HG02610 (cell line): ENCODE data around the gene LMLN.
"Not testable (repeated sequence)": the region's sequence is repeated elsewhere in the genome, so short reads cannot be mapped to it uniquely, and the experiment has no call there.

Source experiments
- ATAC-seq: cut with Tn5 transposase; IDR thresholded peaks from one replicate; pipeline ENCODE4 v1.9.1; 2021; ENCODE audit warnings: mild to moderate bottlenecking, moderate library complexity; ENCODE audit not compliant: unreplicated experiment

The LMLN gene

GRCh38 chr3:198025644-198026043, 65.6 kb downstream of the LMLN start:
- ATAC-seq: no peak

GRCh38 chr3:198026620-198027019, 66.6 kb downstream of the LMLN start:
- no peak for ATAC-seq

GRCh38 chr3:198027045-198027798, 67.2 kb downstream of the LMLN start:
- ATAC-seq: no peak

GRCh38 chr3:198027799-198028390, 67.9 kb downstream of the LMLN start:
- no peak for ATAC-seq

GRCh38 chr3:198028718-198029117, 68.7 kb downstream of the LMLN start:
- no peak for ATAC-seq

GRCh38 chr3:198030125-198030524, 70.1 kb downstream of the LMLN start:
- ATAC-seq: no peak

GRCh38 chr3:198030726-198031125, 70.7 kb downstream of the LMLN start:
- no peak for ATAC-seq

GRCh38 chr3:198032039-198032936, 72.3 kb downstream of the LMLN start:
- ATAC-seq: no peak

- ATAC-seq: no peak
These were observed 83.1 kb downstream of the LMLN start for GRCh38 chr3:198043119-198043518.

- no peak for ATAC-seq
These were observed 86.3 kb downstream of the LMLN start for GRCh38 chr3:198046120-198046857.

GRCh38 chr3:198048445-198048844, 88.4 kb downstream of the LMLN start:
- no peak for ATAC-seq

- ATAC-seq: no peak
These were observed 91.8 kb downstream of the LMLN start for GRCh38 chr3:198051836-198052235.

- not testable (repeated sequence) for ATAC-seq
These were observed 93.4 kb downstream of the LMLN start for GRCh38 chr3:198053462-198053861.

- ATAC-seq: no peak
These were observed 101.4 kb downstream of the LMLN start for GRCh38 chr3:198061119-198062067.

- ATAC-seq: no peak
These were observed 102.0 kb downstream of the LMLN start for GRCh38 chr3:198062068-198062465.

- ATAC-seq: no peak
These were observed 104.4 kb downstream of the LMLN start for GRCh38 chr3:198064420-198064819.

- no peak for ATAC-seq
These were observed 105.9 kb downstream of the LMLN start for GRCh38 chr3:198065897-198066296.

GRCh38 chr3:198067416-198067815, 107.4 kb downstream of the LMLN start:
- no peak for ATAC-seq

GRCh38 chr3:198070871-198071270, 110.9 kb downstream of the LMLN start:
- no peak for ATAC-seq
